HEK293 (cell line): Measurements from ENCODE around the gene TANGO6.

ENCODE experiments used
- CTCF ChIA-PET: fragments of 350-600 bp; formaldehyde crosslinking; extraction: SDS; loops from one replicate; lab custom pipeline; 2021; ENCODE audit warnings: antibody characterized with exemption; lab: Yijun Ruan, JAX
- POLR2A ChIA-PET: fragments of 300-600 bp; formaldehyde crosslinking; extraction: SDS; loops from one replicate; lab custom pipeline; 2020; ENCODE audit warnings: antibody characterized with exemption, inconsistent platforms; lab: Yijun Ruan, JAX
- H3K27ac ChIP-seq: fragments of 200-500 bp; sonication (Bioruptor generic); 2 replicates; pipeline ENCODE4 v1.5.1; 2014; ENCODE audit warnings: low read depth, low read length, control low read depth, inconsistent platforms; ENCODE audit errors: extremely low read depth
- H3K36me3 ChIP-seq, 2 experiments: fragments of 200-500 bp in 1 of 2; sonication (Bioruptor generic) in 1 of 2; 1 replicate in 1 of 2; 2 replicates in 1 of 2; pipeline ENCODE4 v1.5.1; 2014 to 2017; ENCODE audit warnings: inconsistent platforms in 2 of 2, low read length in 2 of 2; ENCODE audit not compliant: control insufficient read depth in 2 of 2, insufficient read depth in 1 of 2
- H3K4me1 ChIP-seq: fragments of 200-500 bp; sonication (Bioruptor generic); 2 replicates; pipeline ENCODE4 v1.5.1; 2014; ENCODE audit warnings: mild to moderate bottlenecking, low read length, inconsistent platforms; ENCODE audit not compliant: control insufficient read depth, insufficient read depth
- H3K4me3 ChIP-seq: 2 replicates; pipeline ENCODE4 v1.5.1; 2011; ENCODE audit warnings: low read depth, mild to moderate bottlenecking, control low read depth, low read length, moderate library complexity
- H3K9me3 ChIP-seq: fragments of 200-500 bp; sonication (Bioruptor generic); 2 replicates; pipeline ENCODE4 v1.5.1; 2014; ENCODE audit warnings: low read depth, low read length, inconsistent platforms; ENCODE audit not compliant: control insufficient read depth, insufficient read depth
- AEBP2 ChIP-seq: fragments of 450-650 bp; formaldehyde crosslinking; IDR thresholded peaks from 2 replicates; pipeline ENCODE4 v1.5.1; 2016; ENCODE audit warnings: missing biosample characterization, missing genetic modification characterization, borderline replicate concordance
- ATF2 ChIP-seq: fragments of 450-650 bp; formaldehyde crosslinking; IDR thresholded peaks from 2 replicates; pipeline ENCODE4 v1.5.1; 2016; ENCODE audit warnings: missing biosample characterization, missing genetic modification characterization, low read depth
- CTCF ChIP-seq: fragments of 450-650 bp; formaldehyde crosslinking; IDR thresholded peaks from 2 replicates; pipeline ENCODE4 v1.5.1; 2016; ENCODE audit warnings: missing biosample characterization, missing genetic modification characterization
- KLF10 ChIP-seq: fragments of 450-650 bp; IDR thresholded peaks from 2 replicates; pipeline ENCODE4 v1.5.1; 2018; ENCODE audit warnings: missing biosample characterization, mild to moderate bottlenecking, missing genetic modification characterization
- REST ChIP-seq: fragments of 450-650 bp; formaldehyde crosslinking; IDR thresholded peaks from 2 replicates; pipeline ENCODE4 v1.5.1; 2016; ENCODE audit warnings: missing biosample characterization, missing genetic modification characterization
- SP3 ChIP-seq: fragments of 450-650 bp; formaldehyde crosslinking; IDR thresholded peaks from 2 replicates; pipeline ENCODE4 v1.5.1; 2016; ENCODE audit warnings: missing biosample characterization, missing genetic modification characterization
- ZBTB20 ChIP-seq: fragments of 450-650 bp; formaldehyde crosslinking; IDR thresholded peaks from 2 replicates; pipeline ENCODE4 v1.5.1; 2016; ENCODE audit warnings: missing biosample characterization, missing genetic modification characterization
- ZIC2 ChIP-seq: fragments of 450-650 bp; formaldehyde crosslinking; IDR thresholded peaks from 2 replicates; pipeline ENCODE4 v1.5.1; 2016; ENCODE audit warnings: missing biosample characterization, missing genetic modification characterization
- ZNF133 ChIP-seq: fragments of 450-650 bp; formaldehyde crosslinking; IDR thresholded peaks from 2 replicates; pipeline ENCODE4 v1.5.1; 2016; ENCODE audit warnings: missing biosample characterization, missing genetic modification characterization
- ZNF214 ChIP-seq: fragments of 450-650 bp; formaldehyde crosslinking; IDR thresholded peaks from 2 replicates; pipeline ENCODE4 v1.5.1; 2017; ENCODE audit warnings: missing biosample characterization, mild to moderate bottlenecking, missing genetic modification characterization, borderline replicate concordance
- ZNF350 ChIP-seq: fragments of 450-650 bp; formaldehyde crosslinking; IDR thresholded peaks from 2 replicates; pipeline ENCODE4 v1.5.0; 2017; ENCODE audit warnings: missing biosample characterization, mild to moderate bottlenecking, missing genetic modification characterization
- ZNF37A ChIP-seq: fragments of 450-650 bp; IDR thresholded peaks from 2 replicates; pipeline ENCODE4 v1.5.1; 2018; ENCODE audit warnings: missing biosample characterization, missing genetic modification characterization
- ZNF394 ChIP-seq: fragments of 450-650 bp; formaldehyde crosslinking; IDR thresholded peaks from 2 replicates; pipeline ENCODE4 v1.5.1; 2016; ENCODE audit warnings: missing biosample characterization, missing genetic modification characterization, mild to moderate bottlenecking, moderate library complexity, borderline replicate concordance
- ZNF426 ChIP-seq: fragments of 450-650 bp; formaldehyde crosslinking; IDR thresholded peaks from 2 replicates; pipeline ENCODE4 v1.5.1; 2017; ENCODE audit warnings: missing biosample characterization, missing genetic modification characterization, mild to moderate bottlenecking, inconsistent platforms, moderate library complexity
- ZNF433 ChIP-seq: fragments of 450-650 bp; formaldehyde crosslinking; IDR thresholded peaks from 2 replicates; pipeline ENCODE4 v1.5.1; 2016; ENCODE audit warnings: missing biosample characterization, missing genetic modification characterization, low read depth
- ZNF544 ChIP-seq: fragments of 450-650 bp; formaldehyde crosslinking; IDR thresholded peaks from 2 replicates; pipeline ENCODE4 v1.5.0; 2017; ENCODE audit warnings: missing biosample characterization, missing genetic modification characterization
- ZNF580 ChIP-seq: fragments of 450-650 bp; formaldehyde crosslinking; IDR thresholded peaks from 2 replicates; pipeline ENCODE4 v1.5.1; 2016; ENCODE audit warnings: missing biosample characterization, missing genetic modification characterization
- ZNF585B ChIP-seq: fragments of 450-650 bp; formaldehyde crosslinking; IDR thresholded peaks from 2 replicates; pipeline ENCODE4 v1.5.1; 2016; ENCODE audit warnings: missing biosample characterization, missing genetic modification characterization
- ZNF645 ChIP-seq: fragments of 450-650 bp; formaldehyde crosslinking; IDR thresholded peaks from 2 replicates; pipeline ENCODE4; 2016; ENCODE audit warnings: missing biosample characterization, missing genetic modification characterization
- ZNF670 ChIP-seq: fragments of 450-650 bp; formaldehyde crosslinking; IDR thresholded peaks from 2 replicates; pipeline ENCODE4 v1.5.1; 2016; ENCODE audit warnings: missing biosample characterization, missing genetic modification characterization, low read depth
- ZNF747 ChIP-seq: fragments of 450-650 bp; formaldehyde crosslinking; IDR thresholded peaks from 2 replicates; pipeline ENCODE4 v1.5.1; 2016; ENCODE audit warnings: missing biosample characterization, missing genetic modification characterization

TANGO6 gene

GRCh38 chr16:68894714-68895113 lies 51.4 kb downstream of the TANGO6 start:
- POLR2A ChIA-PET = no interaction called here
- TF ChIP-seq ZNF37A (tag by site-specific recombination) (no peak), ZNF585B (tag by site-specific recombination) (no peak)
- TF ChIP-seq, all 188 proteins: peak for 0
- Histone ChIP-seq H3K9me3 (no peaks in the 10 kb centered on the region), H3K4me3 (no peak overlapping the region), H3K4me1 (no peaks in the 10 kb centered on the region), H3K27ac (no peak overlapping the region), H3K36me3 (no peaks in the 10 kb centered on the region; a peak in 1 of 3 replicates)
- CTCF ChIA-PET = no interaction called here

- ChIA-PET POLR2A (no interaction called here), CTCF (interaction anchor here (0.6 to 1.8 kb wide), 4 partner anchors 66 to 308 kb away, joined by 3 to 6 read pairs (median 4); no protein-coding TSS in a partner anchor)
- H3K4me3 ChIP-seq = no peak overlapping the region
- H3K27ac ChIP-seq = no peak overlapping the region
- no peaks in the 10 kb centered on the region for H3K4me1 ChIP-seq
- no peaks in the 10 kb centered on the region; a peak in 1 of 3 replicates for H3K36me3 ChIP-seq
- H3K9me3 ChIP-seq = no peaks in the 10 kb centered on the region
- TF ChIP-seq ZNF133 (tag by site-specific recombination) (no peak), ZNF670 (tag by site-specific recombination) (no peak), ZNF214 (tag by site-specific recombination) (no peak), KLF10 (tag by site-specific recombination) (no peak), ZNF747 (no peak), ZNF426 (tag by site-specific recombination) (no peak)
- TF ChIP-seq, all 188 proteins: peak for 0
Observed at GRCh38 chr16:68898026-68898425, 54.7 kb downstream of the TANGO6 start.

GRCh38 chr16:68900009-68900408 lies 56.7 kb downstream of the TANGO6 start:
- no peaks in the 10 kb centered on the region; a peak in 1 of 3 replicates for H3K36me3 ChIP-seq
- no peak overlapping the region for H3K4me3 ChIP-seq
- H3K27ac ChIP-seq = no peak overlapping the region
- no peaks in the 10 kb centered on the region for H3K9me3 ChIP-seq
- ChIA-PET POLR2A (no interaction called here), CTCF (interaction anchor here (1.1 to 1.8 kb wide), 2 partner anchors 21 to 223 kb away, joined by 3 to 6 read pairs; no protein-coding TSS in a partner anchor)
- no peaks in the 10 kb centered on the region for H3K4me1 ChIP-seq
- no peak for TF ChIP-seq ZNF350 (tag by site-specific recombination)
- no peak for TF ChIP-seq ZNF645 (tag by site-specific recombination)
- no peak for TF ChIP-seq ZBTB20 (tag by site-specific recombination)
- TF ChIP-seq ATF2 (tag by site-specific recombination) = no peak
- no peak for TF ChIP-seq ZNF544
- no peak for TF ChIP-seq ZNF394
- no peak for TF ChIP-seq CTCF
- no peak for TF ChIP-seq ZNF433 (tag by site-specific recombination)
- no peak for TF ChIP-seq ZIC2 (tag by site-specific recombination)
- TF ChIP-seq ZNF580 (tag by site-specific recombination) = no peak
- no peak for TF ChIP-seq SP3
- TF ChIP-seq AEBP2 (tag by site-specific recombination) = no peak
- no peak for TF ChIP-seq REST (tag by site-specific recombination)
